Ascending aorta (tissue), 2 donors: ENCODE measurements around the gene RYR3. TPM values are rescaled to one million over a fixed set of nuclear protein-coding genes. Genes with fewer than 3 reads are reported as not detected.

ENCODE experiments used
- DNase-seq, 2 donors: peaks; one replicate each; pipeline ENCODE4 v3.0.0-alpha.2; 2019; ENCODE audit warnings: low spot score in 2 of 2
- H3K27ac ChIP-seq, 2 donors: fragments of 200-600 bp; sonication (generic); one replicate each; pipeline ENCODE4 v1.5.1; 2016 to 2017; ENCODE audit warnings: mild to moderate bottlenecking in 1 of 2
- H3K27me3 ChIP-seq: fragments of 200-600 bp; sonication (generic); one replicate; pipeline ENCODE4 v1.5.1; 2017
- H3K36me3 ChIP-seq, 2 donors: fragments of 200-600 bp; sonication (generic); one replicate each; pipeline ENCODE4 v1.5.1; 2016
- H3K4me1 ChIP-seq, 2 donors: fragments of 200-600 bp; sonication (generic); one replicate each; pipeline ENCODE4 v1.5.1; 2016 to 2017; ENCODE audit warnings: mild to moderate bottlenecking in 1 of 2
- H3K4me3 ChIP-seq, 2 donors: fragments of 200-600 bp; sonication (generic); one replicate each; pipeline ENCODE4 v1.5.1; 2016 to 2017; ENCODE audit warnings: mild to moderate bottlenecking in 1 of 2
- H3K9me3 ChIP-seq, 2 donors: fragments of 200-600 bp; sonication (generic); one replicate each; pipeline ENCODE4 v1.5.1; 2016
- CTCF ChIP-seq, 3 experiments: fragments of 200-600 bp in 2 of 3; fragments of 450-650 bp in 1 of 3; sonication (generic) in 2 of 3; IDR thresholded peaks; one replicate each; pipeline ENCODE4 v1.5.1; 2016 to 2019; ENCODE audit warnings: antibody characterized with exemption in 3 of 3, mild to moderate bottlenecking in 1 of 3, moderate library complexity in 1 of 3
- intact Hi-C: fragments of 100-400 bp; cut with DNase I; formaldehyde crosslinking; loops from one replicate; pipeline ENCODE4 v1.15.1; 2023
- total RNA-seq: library from RNA; depleted of rRNA; stranded (reverse); fragments of >200 nt; gene quantifications from one replicate; pipeline ENCODE4 v1.1.0, GENCODE V29; 2016

Gene RYR3
- total RNA-seq, 1 donor from 2014 or later, result 3.1 TPM

- no peaks in the 10 kb centered on the region for H3K9me3 ChIP-seq
- no peak overlapping the region for H3K4me3 ChIP-seq
- no peak for DNase-seq
- TF ChIP-seq CTCF (IDR thresholded peaks at IDR 0.05), result no peak
- H3K27me3 ChIP-seq, result no peaks in the 10 kb centered on the region
- H3K27ac ChIP-seq, result no peak overlapping the region
- no peaks in the 10 kb centered on the region for H3K36me3 ChIP-seq
- H3K4me1 ChIP-seq, result no peaks in the 10 kb centered on the region
- intact Hi-C loops, result no loop called here
Measured at GRCh38 chr15:33539825-33540573, 229.2 kb downstream of the RYR3 start.

- H3K4me1 ChIP-seq, result no peaks in the 10 kb centered on the region
- DNase-seq, result no peak
- H3K36me3 ChIP-seq, result no peaks in the 10 kb centered on the region
- H3K9me3 ChIP-seq, result no peaks in the 10 kb centered on the region
- no peak for TF ChIP-seq CTCF (IDR thresholded peaks at IDR 0.05)
- H3K27ac ChIP-seq, result no peak overlapping the region
- H3K4me3 ChIP-seq, result no peak overlapping the region
- intact Hi-C loops, result no loop called here
- no peaks in the 10 kb centered on the region for H3K27me3 ChIP-seq
Measured at GRCh38 chr15:33543957-33544356, 233.2 kb downstream of the RYR3 start.

DNA sequence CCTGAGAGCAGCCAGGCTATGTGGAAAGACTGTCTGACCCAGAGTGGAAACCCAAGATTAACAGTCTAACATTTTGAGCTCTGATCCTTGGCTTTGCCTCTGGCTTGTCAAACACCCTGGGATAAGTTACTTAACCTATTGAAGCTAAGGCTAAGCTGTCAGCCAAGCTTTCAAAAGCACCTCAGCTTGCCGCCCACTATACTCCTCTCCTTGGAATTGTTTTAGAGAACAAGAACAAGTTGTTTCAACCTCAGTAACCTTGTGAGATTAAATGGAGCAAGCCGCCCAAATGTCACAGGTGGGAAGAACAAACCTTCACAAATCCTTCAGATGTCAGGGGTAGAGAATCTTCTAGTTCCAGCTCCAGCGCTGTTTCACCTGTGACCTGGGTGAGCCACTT is 235.1 kb downstream of the RYR3 start:
- intact Hi-C loops, result no loop called here
- H3K9me3 ChIP-seq, result no peaks in the 10 kb centered on the region
- DNase-seq, result no peak
- no peaks in the 10 kb centered on the region for H3K4me1 ChIP-seq
- no peak for TF ChIP-seq CTCF (IDR thresholded peaks at IDR 0.05)
- no peaks in the 10 kb centered on the region for H3K36me3 ChIP-seq
- H3K27me3 ChIP-seq, result no peaks in the 10 kb centered on the region
- no peak overlapping the region for H3K27ac ChIP-seq
- H3K4me3 ChIP-seq, result no peak overlapping the region

GRCh38 chr15:33547876-33548275 is 237.1 kb downstream of the RYR3 start:
- Histone ChIP-seq H3K27ac (no peak overlapping the region), H3K27me3 (no peaks in the 10 kb centered on the region), H3K36me3 (no peaks in the 10 kb centered on the region), H3K9me3 (no peaks in the 10 kb centered on the region), H3K4me3 (no peak overlapping the region), H3K4me1 (no peaks in the 10 kb centered on the region)
- DNase-seq, result peak in 1 of 2 donors; percentile 66
- intact Hi-C loops, result no loop called here
- TF ChIP-seq CTCF (IDR thresholded peaks at IDR 0.05), result no peak

- Histone ChIP-seq H3K36me3 (no peaks in the 10 kb centered on the region), H3K27me3 (no peaks in the 10 kb centered on the region), H3K4me1 (no peaks in the 10 kb centered on the region), H3K9me3 (no peaks in the 10 kb centered on the region), H3K4me3 (no peak overlapping the region), H3K27ac (no peak overlapping the region)
- intact Hi-C loops, result no loop called here
- no peak for DNase-seq
- TF ChIP-seq CTCF (IDR thresholded peaks at IDR 0.05), result no peak
Measured at GRCh38 chr15:33551860-33552259, 241.1 kb downstream of the RYR3 start.

- no peak overlapping the region for H3K4me3 ChIP-seq
- H3K27me3 ChIP-seq, result no peaks in the 10 kb centered on the region
- intact Hi-C loops, result no loop called here
- DNase-seq, result no peak
- no peaks in the 10 kb centered on the region for H3K4me1 ChIP-seq
- no peak overlapping the region for H3K27ac ChIP-seq
- no peak for TF ChIP-seq CTCF (IDR thresholded peaks at IDR 0.05)
- no peaks in the 10 kb centered on the region for H3K9me3 ChIP-seq
- H3K36me3 ChIP-seq, result no peaks in the 10 kb centered on the region
Measured at GRCh38 chr15:33553157-33553556, 242.4 kb downstream of the RYR3 start.
